ENCODE results near the gene LAMP5.

LAMP5 gene

GRCh38 chr20:9492067-9492466 is 22.3 kb upstream of the LAMP5 start:
- Histone ChIP-seq H3K27ac (ENCODE audit: low read depth, low read length) (no peak overlapping the region), H4K8ac (ENCODE audit: low read depth, low read length) (no peak overlapping the region), H3K27me3 (ENCODE audit: insufficient read depth, low read length) (no peaks in the 10 kb centered on the region), H3K79me1 (ENCODE audit: low read length) (no peaks in the 10 kb centered on the region), H2AFZ (ENCODE audit: insufficient read depth, low read length, poor library complexity) (no peak overlapping the region), H2BK5ac (ENCODE audit: low read depth, low read length, poor library complexity) (no peak overlapping the region), H4K91ac (ENCODE audit: low read depth, low read length) (no peak overlapping the region), H3K36me3 (ENCODE audit: control insufficient read depth in 1 of 2, insufficient read depth in 2 of 2, low read length in 2 of 2) (no peaks in the 10 kb centered on the region), H3K4me1 (ENCODE audit: control insufficient read depth in 1 of 2, insufficient read depth in 2 of 2, low read length in 2 of 2) (no peaks in the 10 kb centered on the region), H3K18ac (ENCODE audit: low read length) (no peak overlapping the region), H3K9me3 (ENCODE audit: insufficient read depth, low read depth, low read length) (no peaks in the 10 kb centered on the region), H2BK12ac (ENCODE audit: low read length) (no peak overlapping the region), H3K4me3 (ENCODE audit: low read depth, low read length) (no peak overlapping the region), H3K9ac (ENCODE audit: low read length) (peak overlapping the region; percentile 45), H3K4me2 (ENCODE audit: low read length) (no peak overlapping the region), H3K23ac (ENCODE audit: low read length) (no peak overlapping the region), H3K79me2 (ENCODE audit: control insufficient read depth, insufficient read depth, low read length, poor library complexity) (no peaks in the 10 kb centered on the region), H3K14ac (ENCODE audit: low read length) (no peak overlapping the region), H2BK120ac (ENCODE audit: insufficient read depth, low read length, poor library complexity) (no peak overlapping the region), H4K12ac (ENCODE audit: low read depth, low read length) (no peak overlapping the region), H3K4ac (ENCODE audit: low read depth, low read length) (no peak overlapping the region), H2AK5ac (ENCODE audit: low read length) (no peak overlapping the region)
- no CpG with 5 or more reads among the region's 4 CpGs for WGBS (ENCODE audit: extremely low coverage, insufficient coverage, insufficient read length)
- DNase-seq = no peak

GRCh38 chr20:9493803-9494202 is 20.6 kb upstream of the LAMP5 start:
- Histone ChIP-seq H3K27me3 (ENCODE audit: insufficient read depth, low read length) (no peaks in the 10 kb centered on the region), H3K4me2 (ENCODE audit: low read length) (no peak overlapping the region), H2BK5ac (ENCODE audit: low read depth, low read length, poor library complexity) (no peak overlapping the region), H3K27ac (ENCODE audit: low read depth, low read length) (no peak overlapping the region), H2AFZ (ENCODE audit: insufficient read depth, low read length, poor library complexity) (no peak overlapping the region), H3K23ac (ENCODE audit: low read length) (no peak overlapping the region), H3K79me2 (ENCODE audit: control insufficient read depth, insufficient read depth, low read length, poor library complexity) (no peaks in the 10 kb centered on the region), H3K14ac (ENCODE audit: low read length) (no peak overlapping the region), H3K4me3 (ENCODE audit: low read depth, low read length) (no peak overlapping the region), H2AK5ac (ENCODE audit: low read length) (no peak overlapping the region), H2BK12ac (ENCODE audit: low read length) (no peak overlapping the region), H3K4me1 (ENCODE audit: control insufficient read depth in 1 of 2, insufficient read depth in 2 of 2, low read length in 2 of 2) (no peaks in the 10 kb centered on the region), H3K9me3 (ENCODE audit: insufficient read depth, low read depth, low read length) (no peaks in the 10 kb centered on the region), H4K91ac (ENCODE audit: low read depth, low read length) (no peak overlapping the region), H3K36me3 (ENCODE audit: control insufficient read depth in 1 of 2, insufficient read depth in 2 of 2, low read length in 2 of 2) (no peaks in the 10 kb centered on the region), H3K18ac (ENCODE audit: low read length) (no peak overlapping the region), H2BK120ac (ENCODE audit: insufficient read depth, low read length, poor library complexity) (no peak overlapping the region), H4K12ac (ENCODE audit: low read depth, low read length) (no peak overlapping the region), H3K9ac (ENCODE audit: low read length) (no peak overlapping the region), H3K79me1 (ENCODE audit: low read length) (no peaks in the 10 kb centered on the region), H3K4ac (ENCODE audit: low read depth, low read length) (no peak overlapping the region), H4K8ac (ENCODE audit: low read depth, low read length) (no peak overlapping the region)
- no peak for DNase-seq
- WGBS (ENCODE audit: extremely low coverage, insufficient coverage, insufficient read length) = no CpG with 5 or more reads among the region's 2 CpGs

GRCh38 chr20:9495701-9496100 is 18.7 kb upstream of the LAMP5 start:
- no peak overlapping the region for H3K23ac ChIP-seq (ENCODE audit: low read length)
- H2BK5ac ChIP-seq (ENCODE audit: low read depth, low read length, poor library complexity) = no peak overlapping the region
- no peak for DNase-seq
- no CpG with 5 or more reads among the region's 2 CpGs for WGBS (ENCODE audit: extremely low coverage, insufficient coverage, insufficient read length)
- no peak overlapping the region for H2BK120ac ChIP-seq (ENCODE audit: insufficient read depth, low read length, poor library complexity)
- no peak overlapping the region for H2AK5ac ChIP-seq (ENCODE audit: low read length)
- H3K79me1 ChIP-seq (ENCODE audit: low read length) = no peaks in the 10 kb centered on the region
- no peak overlapping the region for H2BK12ac ChIP-seq (ENCODE audit: low read length)
- H3K14ac ChIP-seq (ENCODE audit: low read length) = no peak overlapping the region
- no peak overlapping the region for H3K27ac ChIP-seq (ENCODE audit: low read depth, low read length)
- no peak overlapping the region for H3K9ac ChIP-seq (ENCODE audit: low read length)
- H4K8ac ChIP-seq (ENCODE audit: low read depth, low read length) = no peak overlapping the region
- H2AFZ ChIP-seq (ENCODE audit: insufficient read depth, low read length, poor library complexity) = no peak overlapping the region
- no peaks in the 10 kb centered on the region for H3K9me3 ChIP-seq (ENCODE audit: insufficient read depth, low read depth, low read length)
- H3K27me3 ChIP-seq (ENCODE audit: insufficient read depth, low read length) = no peaks in the 10 kb centered on the region
- H3K79me2 ChIP-seq (ENCODE audit: control insufficient read depth, insufficient read depth, low read length, poor library complexity) = no peaks in the 10 kb centered on the region
- H3K36me3 ChIP-seq (ENCODE audit: control insufficient read depth in 1 of 2, insufficient read depth in 2 of 2, low read length in 2 of 2) = no peaks in the 10 kb centered on the region
- H4K12ac ChIP-seq (ENCODE audit: low read depth, low read length) = no peak overlapping the region
- H3K4me2 ChIP-seq (ENCODE audit: low read length) = no peak overlapping the region
- H3K18ac ChIP-seq (ENCODE audit: low read length) = no peak overlapping the region
- H3K4me3 ChIP-seq (ENCODE audit: low read depth, low read length) = no peak overlapping the region
- no peak overlapping the region for H4K91ac ChIP-seq (ENCODE audit: low read depth, low read length)
- H3K4me1 ChIP-seq (ENCODE audit: control insufficient read depth in 1 of 2, insufficient read depth in 2 of 2, low read length in 2 of 2) = no peaks in the 10 kb centered on the region
- no peak overlapping the region for H3K4ac ChIP-seq (ENCODE audit: low read depth, low read length)

GRCh38 chr20:9496155-9496554 is 18.2 kb upstream of the LAMP5 start:
- H3K23ac ChIP-seq (ENCODE audit: low read length) = no peak overlapping the region
- no peak overlapping the region for H3K4ac ChIP-seq (ENCODE audit: low read depth, low read length)
- no peak overlapping the region for H3K18ac ChIP-seq (ENCODE audit: low read length)
- no peak overlapping the region for H2AK5ac ChIP-seq (ENCODE audit: low read length)
- no peak overlapping the region for H3K27ac ChIP-seq (ENCODE audit: low read depth, low read length)
- H4K12ac ChIP-seq (ENCODE audit: low read depth, low read length) = no peak overlapping the region
- H3K36me3 ChIP-seq (ENCODE audit: control insufficient read depth in 1 of 2, insufficient read depth in 2 of 2, low read length in 2 of 2) = no peaks in the 10 kb centered on the region
- no peak overlapping the region for H3K14ac ChIP-seq (ENCODE audit: low read length)
- H2AFZ ChIP-seq (ENCODE audit: insufficient read depth, low read length, poor library complexity) = no peak overlapping the region
- H3K79me1 ChIP-seq (ENCODE audit: low read length) = no peaks in the 10 kb centered on the region
- H3K4me1 ChIP-seq (ENCODE audit: control insufficient read depth in 1 of 2, insufficient read depth in 2 of 2, low read length in 2 of 2) = no peaks in the 10 kb centered on the region
- no peaks in the 10 kb centered on the region for H3K79me2 ChIP-seq (ENCODE audit: control insufficient read depth, insufficient read depth, low read length, poor library complexity)
- no peak overlapping the region for H4K8ac ChIP-seq (ENCODE audit: low read depth, low read length)
- WGBS (ENCODE audit: extremely low coverage, insufficient coverage, insufficient read length) = no CpG with 5 or more reads among the region's 3 CpGs
- H2BK120ac ChIP-seq (ENCODE audit: insufficient read depth, low read length, poor library complexity) = no peak overlapping the region
- no peak overlapping the region for H3K4me3 ChIP-seq (ENCODE audit: low read depth, low read length)
- H2BK12ac ChIP-seq (ENCODE audit: low read length) = no peak overlapping the region
- H2BK5ac ChIP-seq (ENCODE audit: low read depth, low read length, poor library complexity) = no peak overlapping the region
- no peaks in the 10 kb centered on the region for H3K27me3 ChIP-seq (ENCODE audit: insufficient read depth, low read length)
- no peak overlapping the region for H3K9ac ChIP-seq (ENCODE audit: low read length)
- H4K91ac ChIP-seq (ENCODE audit: low read depth, low read length) = no peak overlapping the region
- no peaks in the 10 kb centered on the region for H3K9me3 ChIP-seq (ENCODE audit: insufficient read depth, low read depth, low read length)
- no peak overlapping the region for H3K4me2 ChIP-seq (ENCODE audit: low read length)
- no peak for DNase-seq

All from trophoblast cell (in vitro differentiated cells and primary cell).